ENCODE measurements around the gene TIE1. TPM values are rescaled to one million over a fixed set of nuclear protein-coding genes. Genes with fewer than 3 reads are reported as not detected.

TIE1 gene
- polyA plus RNA-seq, 3 donors from 2014 or later = 8.8 to 9.2 (median 8.8) TPM

Other genes with a start within 250 kb of the TIE1 start
- gene EBNA1BP2, start 128.7 kb upstream of the TIE1 start, polyA plus RNA-seq = 10 to 100 TPM; 52.8 to 61.7 (median 57.6) TPM
- not detected for gene CFAP57, start 128.7 kb upstream of the TIE1 start, polyA plus RNA-seq
- gene TMEM125, start 31.0 kb upstream of the TIE1 start, polyA plus RNA-seq = 1 to 10 TPM in 1 of 3 donors, under 1 TPM in 1, not detected in 1; 0.53 to 3.7 TPM
- not detected for gene C1orf210, start 15.4 kb upstream of the TIE1 start, polyA plus RNA-seq
- gene MPL, start 36.8 kb downstream of the TIE1 start, polyA plus RNA-seq = under 1 TPM in 1 of 3 donors, not detected in 2; 0.57 TPM
- 1 to 10 TPM in 2 of 3 donors, under 1 TPM in 1; 0.69 to 4.0 (median 3.0) TPM for gene CDC20, start 58.0 kb downstream of the TIE1 start, polyA plus RNA-seq
- gene ELOVL1, start 67.0 kb downstream of the TIE1 start, polyA plus RNA-seq = 100 to 1,000 TPM in 2 of 3 donors, 10 to 100 TPM in 1; 99.8 to 189 (median 113) TPM
- gene MED8, start 88.8 kb downstream of the TIE1 start, polyA plus RNA-seq = 10 to 100 TPM; 24.8 to 43.3 (median 31.4) TPM
- 1 to 10 TPM; 3.4 to 8.3 (median 4.5) TPM for gene SZT2, start 88.9 kb downstream of the TIE1 start, polyA plus RNA-seq
- 1 to 10 TPM; 1.6 to 8.3 (median 4.5) TPM for gene HYI, start 152.9 kb downstream of the TIE1 start, polyA plus RNA-seq
- not detected for gene PTPRF, start 229.9 kb downstream of the TIE1 start, polyA plus RNA-seq